GM12878 (cell line): ENCODE results near the gene SWT1. TPM values are rescaled to one million over a fixed set of nuclear protein-coding genes. Genes with fewer than 3 reads are reported as not detected.

ENCODE experiments used
- ATAC-seq: fragments of 200-7000 bp; cut with Tn5 transposase; 3 replicates; pipeline ENCODE4 v1.9.1; 2020; ENCODE audit warnings: mild to moderate bottlenecking, moderate library complexity
- BruUV-seq: library from RNA; stranded (reverse); fragments of 400-500 nt; replicated peaks from 2 replicates; lab custom pipeline; 2021; lab: Mats Ljungman, UMichigan
- CTCF ChIA-PET: fragments of 300-600 bp; sonication (Branson Sonifier 250); formaldehyde crosslinking; extraction: SDS; loops from one replicate; lab custom pipeline; 2021; ENCODE audit warnings: inconsistent platforms; lab: Yijun Ruan, JAX
- POLR2A ChIA-PET: fragments of 350-600 bp; formaldehyde crosslinking; extraction: SDS; loops from one replicate; lab custom pipeline; 2021; ENCODE audit warnings: inconsistent platforms; lab: Charles Lee
- RAD21 ChIA-PET: fragments of 300-600 bp; sonication (Branson Sonifier 250); formaldehyde crosslinking; loops from one replicate; lab custom pipeline; 2023; ENCODE audit warnings: antibody characterized with exemption; ENCODE audit not compliant: unreplicated experiment; lab: Charles Lee
- SMC1A ChIA-PET: fragments of 300-600 bp; sonication (Branson Sonifier 250); formaldehyde crosslinking; loops from one replicate; lab custom pipeline; 2023; ENCODE audit not compliant: unreplicated experiment, uncharacterized antibody; lab: Charles Lee
- DNase-seq: peaks from one replicate; pipeline ENCODE4 v3.0.0-alpha.2; 2011; ENCODE audit warnings: low read depth, low spot score
- FAIRE-seq: peaks from 3 replicates; lab custom pipeline; 2011; peaks lifted over from hg19 to GRCh38; lab: Jason Lieb, UNC
- H2AFZ ChIP-seq: 2 replicates; pipeline ENCODE4 v1.6.0; 2011; ENCODE audit warnings: low read depth, low read length, control low read depth; ENCODE audit not compliant: control insufficient read depth
- H3K27ac ChIP-seq: 2 replicates; pipeline ENCODE4 v1.5.1; 2011; ENCODE audit warnings: control low read depth; ENCODE audit not compliant: control insufficient read depth, insufficient read depth
- H3K27me3 ChIP-seq, 2 experiments: replicated peaks in 1 of 2; 2 replicates each; pipeline versions ENCODE4 v1.6.0 to v1.6.1; 2011; ENCODE audit warnings: low read length in 1 of 2; ENCODE audit not compliant: control insufficient read depth in 2 of 2, insufficient read depth in 2 of 2
- H3K36me3 ChIP-seq, 2 experiments: 2 replicates each; pipeline ENCODE4 v1.5.1; 2011; ENCODE audit warnings: low read length in 1 of 2; ENCODE audit not compliant: control insufficient read depth in 2 of 2, insufficient read depth in 2 of 2
- H3K4me1 ChIP-seq: 2 replicates; pipeline ENCODE4 v1.6.1; 2011; ENCODE audit warnings: mild to moderate bottlenecking, low read length, moderate library complexity, mixed read lengths; ENCODE audit not compliant: control insufficient read depth, insufficient read depth
- H3K4me2 ChIP-seq: 2 replicates; pipeline ENCODE4 v1.6.0; 2011; ENCODE audit warnings: control low read depth; ENCODE audit not compliant: control insufficient read depth, insufficient read depth
- H3K4me3 ChIP-seq: fragments of 200-600 bp; sonication (generic); 2 replicates; pipeline ENCODE4 v1.5.1; 2016
- H3K79me2 ChIP-seq: 2 replicates; pipeline ENCODE4 v1.6.0; 2011; ENCODE audit warnings: low read length; ENCODE audit not compliant: control insufficient read depth, insufficient read depth
- H3K9ac ChIP-seq: 2 replicates; pipeline ENCODE4 v1.8.0; 2011; ENCODE audit warnings: low read length, control low read depth, mixed read lengths; ENCODE audit not compliant: control insufficient read depth, insufficient read depth
- H3K9me3 ChIP-seq: replicated peaks from 3 replicates; pipeline ENCODE4 v1.5.1; 2011; ENCODE audit warnings: mild to moderate bottlenecking, low read length; ENCODE audit not compliant: control insufficient read depth, insufficient read depth
- H4K20me1 ChIP-seq: 2 replicates; pipeline ENCODE4 v1.6.0; 2011; ENCODE audit not compliant: control insufficient read depth, insufficient read depth
- CREB1 ChIP-seq: IDR thresholded peaks from 2 replicates; pipeline ENCODE4 v1.6.1; 2012; ENCODE audit warnings: low read depth, mild to moderate bottlenecking, inconsistent platforms
- HDGF ChIP-seq: fragments of 450-650 bp; IDR thresholded peaks from 2 replicates; pipeline ENCODE4 v1.6.1; 2016; ENCODE audit warnings: antibody characterized with exemption
- POLR2AphosphoS5 ChIP-seq: IDR thresholded peaks from 2 replicates; pipeline ENCODE4 v1.6.1; 2011; ENCODE audit warnings: mild to moderate bottlenecking, low read length, inconsistent platforms
- RCOR1 ChIP-seq: conservative IDR thresholded peaks from 2 replicates; pipeline ENCODE4 v1.6.1; 2012; ENCODE audit warnings: low read depth, low read length, improper control_type of control experiment
- TBL1XR1 ChIP-seq: IDR thresholded peaks from 2 replicates; pipeline ENCODE4 v1.6.1; 2012; ENCODE audit warnings: low read depth, low read length, improper control_type of control experiment
- in situ Hi-C: fragments of 300-500 bp; cut with MboI; formaldehyde crosslinking; loops from 9 replicates; pipeline ENCODE4 v1.14.3; 2018; ENCODE audit warnings: mixed read lengths
- intact Hi-C: fragments of 100-400 bp; cut with micrococcal nuclease; formaldehyde crosslinking; loops from one replicate; pipeline ENCODE4 v1.14.2; 2022; ENCODE audit not compliant: unreplicated experiment
- polyA plus RNA-seq, 11 experiments: library from polyadenylated mRNA; depleted of rRNA in 4 of 11; unstranded in 6 of 11; stranded (reverse) in 5 of 11; fragments of >200 nt; fragmentation: Nextera tagmentation in 4 of 11; fragmentation: Illumina TruSeq in 1 of 11; extraction: Ambion mirVana in 4 of 11; extraction: Trizol in 1 of 11; gene quantifications; 1 replicate in 1 of 11; 2 replicates in 10 of 11; pipeline versions ENCODE4 v1.2.1 to v1.2.3, GENCODE V29; 2011 to 2016; ENCODE audit warnings: inconsistent platforms in 2 of 11, missing spikeins in 2 of 11, low read depth in 1 of 11
- total RNA-seq, 4 experiments: library from RNA; depleted of rRNA in 3 of 4; stranded (reverse); fragments of >200 nt in 3 of 4; fragmentation: Illumina TruSeq in 1 of 4; extraction: Trizol in 1 of 4; gene quantifications; 2 replicates each; pipeline versions ENCODE4 v1.2.1 to v1.2.3, GENCODE V29; 2013 to 2021
- TF ChIP-seq, protein P1 (sequence below): fragments of 450-650 bp; IDR thresholded peaks from 2 replicates; pipeline ENCODE4 v1.6.1; 2017; ENCODE audit warnings: mild to moderate bottlenecking, moderate library complexity
- TF ChIP-seq, protein P2 (sequence below): fragments of 450-650 bp; formaldehyde crosslinking; IDR thresholded peaks from 2 replicates; pipeline ENCODE4 v1.4.0; 2020; ENCODE audit warnings: mild to moderate bottlenecking, moderate library complexity
- TF ChIP-seq, protein P3 (sequence below): fragments of 450-650 bp; IDR thresholded peaks from 2 replicates; pipeline ENCODE4 v1.6.1; 2017; ENCODE audit warnings: mild to moderate bottlenecking, moderate library complexity

SWT1 gene
- total and polyA plus RNA-seq, 10 of the 15 experiments (the other 5 are each of a cell fraction or from before 2014, with no cell fraction given), result 1.0 to 4.2 (median 2.6) TPM

DNA sequence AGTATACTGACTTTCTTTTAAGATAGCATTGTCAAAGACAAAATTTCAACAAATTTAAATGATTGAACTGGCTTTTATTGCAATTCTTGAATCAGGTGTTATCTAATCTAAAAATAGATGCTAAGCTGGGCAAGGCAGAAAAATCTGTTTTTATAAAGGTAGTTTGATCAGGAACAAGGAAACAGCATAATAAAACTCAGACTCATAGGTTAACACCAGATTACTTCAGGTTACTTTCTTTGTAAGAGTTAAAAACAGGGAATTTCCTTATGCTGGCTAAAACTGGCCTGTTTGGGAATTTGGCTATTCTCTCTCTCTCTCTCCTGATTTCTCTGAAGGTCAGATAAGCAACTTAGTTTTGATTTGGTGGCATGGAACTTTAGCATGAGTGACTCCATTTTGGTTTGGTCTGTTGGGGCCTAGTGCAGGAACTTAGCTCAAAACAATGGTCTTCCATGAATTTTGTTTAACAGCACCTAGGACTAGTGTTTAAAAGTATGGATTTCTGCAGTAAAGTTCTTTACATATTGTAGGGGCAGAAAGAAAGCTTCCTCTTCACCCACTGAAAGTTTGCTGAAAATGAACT lies 184.3 kb downstream of the SWT1 start:
- Histone ChIP-seq H3K4me2 (no peak overlapping the region), H4K20me1 (no peaks in the 10 kb centered on the region), H3K9ac (no peak overlapping the region), H3K27me3 (no peaks in the 10 kb centered on the region), H3K4me3 (no peak overlapping the region), H3K36me3 (no peaks in the 10 kb centered on the region), H3K9me3 (no peaks in the 10 kb centered on the region; the same call in 1 of the 3 replicates), H3K79me2 (no peaks in the 10 kb centered on the region), H3K4me1 (peaks cover 26% of the 10 kb centered on the region), H3K27ac (no peak overlapping the region), H2AFZ (no peak overlapping the region)
- ATAC-seq (no peak), FAIRE-seq (no peak), DNase-seq (no peak)
- RAD21 ChIA-PET, result interaction anchor here (0.6 to 3.3 kb wide), 2 partner anchors 24 to 254 kb away, joined by 3 to 36 read pairs; partner anchors contain the start of gene IVNS1ABP
- POLR2A ChIA-PET, result interaction anchor here (0.5 kb wide), 1 partner anchor 155 kb away, joined by 3 read pairs; no protein-coding TSS in a partner anchor
- CTCF ChIA-PET, result interaction anchor here (1.0 to 3.8 kb wide), 3 partner anchors 10 to 255 kb away, joined by 3 to 14 read pairs (median 3); no protein-coding TSS in a partner anchor
- no TSS peak for BruUV-seq
- SMC1A ChIA-PET, result interaction anchor here (1.5 to 1.7 kb wide), 2 partner anchors 10 to 12 kb away, joined by 3 to 4 read pairs; no protein-coding TSS in a partner anchor
- intact Hi-C loops, result no loop called here
- in situ Hi-C loops, result no loop called here
- TF ChIP-seq, protein P1, sequence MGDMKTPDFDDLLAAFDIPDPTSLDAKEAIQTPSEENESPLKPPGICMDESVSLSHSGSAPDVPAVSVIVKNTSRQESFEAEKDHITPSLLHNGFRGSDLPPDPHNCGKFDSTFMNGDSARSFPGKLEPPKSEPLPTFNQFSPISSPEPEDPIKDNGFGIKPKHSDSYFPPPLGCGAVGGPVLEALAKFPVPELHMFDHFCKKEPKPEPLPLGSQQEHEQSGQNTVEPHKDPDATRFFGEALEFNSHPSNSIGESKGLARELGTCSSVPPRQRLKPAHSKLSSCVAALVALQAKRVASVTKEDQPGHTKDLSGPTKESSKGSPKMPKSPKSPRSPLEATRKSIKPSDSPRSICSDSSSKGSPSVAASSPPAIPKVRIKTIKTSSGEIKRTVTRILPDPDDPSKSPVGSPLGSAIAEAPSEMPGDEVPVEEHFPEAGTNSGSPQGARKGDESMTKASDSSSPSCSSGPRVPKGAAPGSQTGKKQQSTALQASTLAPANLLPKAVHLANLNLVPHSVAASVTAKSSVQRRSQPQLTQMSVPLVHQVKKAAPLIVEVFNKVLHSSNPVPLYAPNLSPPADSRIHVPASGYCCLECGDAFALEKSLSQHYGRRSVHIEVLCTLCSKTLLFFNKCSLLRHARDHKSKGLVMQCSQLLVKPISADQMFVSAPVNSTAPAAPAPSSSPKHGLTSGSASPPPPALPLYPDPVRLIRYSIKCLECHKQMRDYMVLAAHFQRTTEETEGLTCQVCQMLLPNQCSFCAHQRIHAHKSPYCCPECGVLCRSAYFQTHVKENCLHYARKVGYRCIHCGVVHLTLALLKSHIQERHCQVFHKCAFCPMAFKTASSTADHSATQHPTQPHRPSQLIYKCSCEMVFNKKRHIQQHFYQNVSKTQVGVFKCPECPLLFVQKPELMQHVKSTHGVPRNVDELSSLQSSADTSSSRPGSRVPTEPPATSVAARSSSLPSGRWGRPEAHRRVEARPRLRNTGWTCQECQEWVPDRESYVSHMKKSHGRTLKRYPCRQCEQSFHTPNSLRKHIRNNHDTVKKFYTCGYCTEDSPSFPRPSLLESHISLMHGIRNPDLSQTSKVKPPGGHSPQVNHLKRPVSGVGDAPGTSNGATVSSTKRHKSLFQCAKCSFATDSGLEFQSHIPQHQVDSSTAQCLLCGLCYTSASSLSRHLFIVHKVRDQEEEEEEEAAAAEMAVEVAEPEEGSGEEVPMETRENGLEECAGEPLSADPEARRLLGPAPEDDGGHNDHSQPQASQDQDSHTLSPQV, result peak; percentile 96
- no peak for TF ChIP-seq TBL1XR1
- TF ChIP-seq RCOR1, result no peak
- TF ChIP-seq POLR2AphosphoS5, result no peak
- no peak for TF ChIP-seq CREB1
- TF ChIP-seq HDGF, result no peak
- TF ChIP-seq, protein P2, sequence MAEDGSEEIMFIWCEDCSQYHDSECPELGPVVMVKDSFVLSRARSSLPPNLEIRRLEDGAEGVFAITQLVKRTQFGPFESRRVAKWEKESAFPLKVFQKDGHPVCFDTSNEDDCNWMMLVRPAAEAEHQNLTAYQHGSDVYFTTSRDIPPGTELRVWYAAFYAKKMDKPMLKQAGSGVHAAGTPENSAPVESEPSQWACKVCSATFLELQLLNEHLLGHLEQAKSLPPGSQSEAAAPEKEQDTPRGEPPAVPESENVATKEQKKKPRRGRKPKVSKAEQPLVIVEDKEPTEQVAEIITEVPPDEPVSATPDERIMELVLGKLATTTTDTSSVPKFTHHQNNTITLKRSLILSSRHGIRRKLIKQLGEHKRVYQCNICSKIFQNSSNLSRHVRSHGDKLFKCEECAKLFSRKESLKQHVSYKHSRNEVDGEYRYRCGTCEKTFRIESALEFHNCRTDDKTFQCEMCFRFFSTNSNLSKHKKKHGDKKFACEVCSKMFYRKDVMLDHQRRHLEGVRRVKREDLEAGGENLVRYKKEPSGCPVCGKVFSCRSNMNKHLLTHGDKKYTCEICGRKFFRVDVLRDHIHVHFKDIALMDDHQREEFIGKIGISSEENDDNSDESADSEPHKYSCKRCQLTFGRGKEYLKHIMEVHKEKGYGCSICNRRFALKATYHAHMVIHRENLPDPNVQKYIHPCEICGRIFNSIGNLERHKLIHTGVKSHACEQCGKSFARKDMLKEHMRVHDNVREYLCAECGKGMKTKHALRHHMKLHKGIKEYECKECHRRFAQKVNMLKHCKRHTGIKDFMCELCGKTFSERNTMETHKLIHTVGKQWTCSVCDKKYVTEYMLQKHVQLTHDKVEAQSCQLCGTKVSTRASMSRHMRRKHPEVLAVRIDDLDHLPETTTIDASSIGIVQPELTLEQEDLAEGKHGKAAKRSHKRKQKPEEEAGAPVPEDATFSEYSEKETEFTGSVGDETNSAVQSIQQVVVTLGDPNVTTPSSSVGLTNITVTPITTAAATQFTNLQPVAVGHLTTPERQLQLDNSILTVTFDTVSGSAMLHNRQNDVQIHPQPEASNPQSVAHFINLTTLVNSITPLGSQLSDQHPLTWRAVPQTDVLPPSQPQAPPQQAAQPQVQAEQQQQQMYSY (CRISPR knock-in tag), result peak; percentile 78
- TF ChIP-seq, protein P3, sequence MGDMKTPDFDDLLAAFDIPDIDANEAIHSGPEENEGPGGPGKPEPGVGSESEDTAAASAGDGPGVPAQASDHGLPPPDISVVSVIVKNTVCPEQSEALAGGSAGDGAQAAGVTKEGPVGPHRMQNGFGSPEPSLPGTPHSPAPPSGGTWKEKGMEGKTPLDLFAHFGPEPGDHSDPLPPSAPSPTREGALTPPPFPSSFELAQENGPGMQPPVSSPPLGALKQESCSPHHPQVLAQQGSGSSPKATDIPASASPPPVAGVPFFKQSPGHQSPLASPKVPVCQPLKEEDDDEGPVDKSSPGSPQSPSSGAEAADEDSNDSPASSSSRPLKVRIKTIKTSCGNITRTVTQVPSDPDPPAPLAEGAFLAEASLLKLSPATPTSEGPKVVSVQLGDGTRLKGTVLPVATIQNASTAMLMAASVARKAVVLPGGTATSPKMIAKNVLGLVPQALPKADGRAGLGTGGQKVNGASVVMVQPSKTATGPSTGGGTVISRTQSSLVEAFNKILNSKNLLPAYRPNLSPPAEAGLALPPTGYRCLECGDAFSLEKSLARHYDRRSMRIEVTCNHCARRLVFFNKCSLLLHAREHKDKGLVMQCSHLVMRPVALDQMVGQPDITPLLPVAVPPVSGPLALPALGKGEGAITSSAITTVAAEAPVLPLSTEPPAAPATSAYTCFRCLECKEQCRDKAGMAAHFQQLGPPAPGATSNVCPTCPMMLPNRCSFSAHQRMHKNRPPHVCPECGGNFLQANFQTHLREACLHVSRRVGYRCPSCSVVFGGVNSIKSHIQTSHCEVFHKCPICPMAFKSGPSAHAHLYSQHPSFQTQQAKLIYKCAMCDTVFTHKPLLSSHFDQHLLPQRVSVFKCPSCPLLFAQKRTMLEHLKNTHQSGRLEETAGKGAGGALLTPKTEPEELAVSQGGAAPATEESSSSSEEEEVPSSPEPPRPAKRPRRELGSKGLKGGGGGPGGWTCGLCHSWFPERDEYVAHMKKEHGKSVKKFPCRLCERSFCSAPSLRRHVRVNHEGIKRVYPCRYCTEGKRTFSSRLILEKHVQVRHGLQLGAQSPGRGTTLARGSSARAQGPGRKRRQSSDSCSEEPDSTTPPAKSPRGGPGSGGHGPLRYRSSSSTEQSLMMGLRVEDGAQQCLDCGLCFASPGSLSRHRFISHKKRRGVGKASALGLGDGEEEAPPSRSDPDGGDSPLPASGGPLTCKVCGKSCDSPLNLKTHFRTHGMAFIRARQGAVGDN, result peak; percentile 89
